Amygdala (tissue), 56 donors: ENCODE data around the gene SSTR5.
A peak's percentile ranks its signal among the peaks of the same experiment; 100 is the strongest.

ENCODE experiments used
- DNase-seq, 56 donors: peaks; one replicate each; lab custom pipeline; 2025; lab: John Stamatoyannopoulos, UW

Gene SSTR5

GRCh38 chr16:1072526-1073261 lies at the start of gene SSTR5:
Gene SSTR5 (plus strand): TSS chr16:1072747. CDS start chr16:1078869, 6,122 bp downstream.
- DNase-seq = peak in 1 of 56 donors; percentile 30

GRCh38 chr16:1024138-1024537 lies 48.4 kb upstream of the SSTR5 start:
- no peak for DNase-seq

GRCh38 chr16:1025183-1025809 lies 47.3 kb upstream of the SSTR5 start:
- peak in 34 of 56 donors; percentile 8 to 84 (median 49) for DNase-seq

- DNase-seq = peak in 47 of 56 donors; percentile 22 to 83 (median 64)
Observed at GRCh38 chr16:1026057-1026783, 46.3 kb upstream of the SSTR5 start.

GRCh38 chr16:1026784-1027500 lies 45.6 kb upstream of the SSTR5 start:
- DNase-seq = peak in 28 of 56 donors; percentile 18 to 78 (median 52)

GRCh38 chr16:1027501-1027815 lies 45.1 kb upstream of the SSTR5 start:
- DNase-seq = peak in 23 of 56 donors; percentile 24 to 78 (median 56)

- peak in 2 of 56 donors; percentile 9 to 28 for DNase-seq
Observed at GRCh38 chr16:1028056-1028455, 44.5 kb upstream of the SSTR5 start.

GRCh38 chr16:1028524-1029258 lies 43.9 kb upstream of the SSTR5 start:
- no peak for DNase-seq

GRCh38 chr16:1029259-1029545 lies 43.3 kb upstream of the SSTR5 start:
- DNase-seq = no peak

- peak in 6 of 56 donors; percentile 4 to 45 (median 29) for DNase-seq
Observed at GRCh38 chr16:1030473-1030901, 42.1 kb upstream of the SSTR5 start.

GRCh38 chr16:1031666-1032065 lies 40.9 kb upstream of the SSTR5 start:
- no peak for DNase-seq

- no peak for DNase-seq
Observed at GRCh38 chr16:1032607-1033006, 39.9 kb upstream of the SSTR5 start.

GRCh38 chr16:1033128-1033679 lies 39.3 kb upstream of the SSTR5 start:
- DNase-seq = no peak

GRCh38 chr16:1034230-1035065 lies 38.1 kb upstream of the SSTR5 start:
- peak in 41 of 56 donors; percentile 23 to 85 (median 69) for DNase-seq

- DNase-seq = peak in 38 of 56 donors; percentile 19 to 85 (median 69)
Observed at GRCh38 chr16:1035066-1035415, 37.5 kb upstream of the SSTR5 start.

GRCh38 chr16:1036166-1036565 lies 36.4 kb upstream of the SSTR5 start:
- DNase-seq = peak in 1 of 56 donors; percentile 15

GRCh38 chr16:1036726-1037393 lies 35.7 kb upstream of the SSTR5 start:
- DNase-seq = peak in 2 of 56 donors; percentile 19 to 39
